ENCODE measurements around the gene RASGRF1. TPM values are rescaled to one million over a fixed set of nuclear protein-coding genes. Genes with fewer than 3 reads are reported as not detected.
"Not testable (repeated sequence)": the region's sequence is repeated elsewhere in the genome, so short reads cannot be mapped to it uniquely, and the experiment has no call there.

The RASGRF1 gene
- total RNA-seq, 1 experiment from 2014 or later = 0.70 TPM

- ChIA-PET CTCF (no interaction called here), POLR2A (no interaction called here)
- no peak for DNase-seq (ENCODE audit: unreplicated experiment)
- no TSS peak for BruUV-seq (replicated peaks)
- no peaks in the 10 kb centered on the region for H3K4me1 Mint-ChIP-seq (ENCODE audit: insufficient read depth, unreplicated experiment)
- TF ChIP-seq CTCF (IDR thresholded peaks at IDR 0.05; ENCODE audit: unreplicated experiment) = no peak
- H3K9me3 Mint-ChIP-seq (ENCODE audit: unreplicated experiment) = no peaks in the 10 kb centered on the region
- no peak overlapping the region for H3K4me3 Mint-ChIP-seq (ENCODE audit: unreplicated experiment)
- peaks cover 6% of the 10 kb centered on the region for H3K36me3 Mint-ChIP-seq (ENCODE audit: insufficient read depth, unreplicated experiment)
- intact Hi-C loops (cut with micrococcal nuclease) = no loop called here
- H3K27ac Mint-ChIP-seq (ENCODE audit: low read depth, unreplicated experiment) = no peak overlapping the region
- peaks cover 44% of the 10 kb centered on the region for H3K27me3 Mint-ChIP-seq (ENCODE audit: insufficient read depth, unreplicated experiment)
Observed at GRCh38 chr15:79113831-79114230, 23.3 kb upstream of the RASGRF1 start.

- intact Hi-C loops (cut with micrococcal nuclease); H3K4me3 Mint-ChIP-seq (ENCODE audit: unreplicated experiment); POLR2A ChIA-PET; H3K27ac Mint-ChIP-seq (ENCODE audit: low read depth, unreplicated experiment); BruUV-seq (replicated peaks); DNase-seq (ENCODE audit: unreplicated experiment); H3K36me3 Mint-ChIP-seq (ENCODE audit: insufficient read depth, unreplicated experiment); H3K9me3 Mint-ChIP-seq (ENCODE audit: unreplicated experiment); H3K4me1 Mint-ChIP-seq (ENCODE audit: insufficient read depth, unreplicated experiment): not testable (repeated sequence)
- peaks cover 48% of the 10 kb centered on the region for H3K27me3 Mint-ChIP-seq (ENCODE audit: insufficient read depth, unreplicated experiment)
- CTCF ChIA-PET = interaction anchor here (0.6 kb wide), 1 partner anchor 9 kb away, joined by 3 read pairs; no protein-coding TSS in a partner anchor
Observed at GRCh38 chr15:79111404-79111803, 20.8 kb upstream of the RASGRF1 start.

- CTCF ChIA-PET = interaction anchor here (0.7 to 1.3 kb wide), 3 partner anchors 17 to 622 kb away, joined by 3 read pairs; no protein-coding TSS in a partner anchor
- no peaks in the 10 kb centered on the region for H3K9me3 Mint-ChIP-seq (ENCODE audit: unreplicated experiment)
- intact Hi-C loops (cut with micrococcal nuclease) = no loop called here
Observed at GRCh38 chr15:79105141-79105540, 14.6 kb upstream of the RASGRF1 start.

GRCh38 chr15:79102595-79102994 is 12.0 kb upstream of the RASGRF1 start:
- POLR2A ChIA-PET = no interaction called here
- intact Hi-C loops (cut with micrococcal nuclease) = no loop called here
- H3K9me3 Mint-ChIP-seq (ENCODE audit: unreplicated experiment) = no peaks in the 10 kb centered on the region
- no TSS peak for BruUV-seq (replicated peaks)
- no peak overlapping the region for H3K4me3 Mint-ChIP-seq (ENCODE audit: unreplicated experiment)
- CTCF ChIA-PET = interaction anchor here (0.6 to 1.0 kb wide), 3 partner anchors 67 to 1680 kb away, joined by 3 to 4 read pairs (median 3); no protein-coding TSS in a partner anchor
- no peaks in the 10 kb centered on the region for H3K4me1 Mint-ChIP-seq (ENCODE audit: insufficient read depth, unreplicated experiment)
- no peaks in the 10 kb centered on the region for H3K36me3 Mint-ChIP-seq (ENCODE audit: insufficient read depth, unreplicated experiment)
- H3K27ac Mint-ChIP-seq (ENCODE audit: low read depth, unreplicated experiment) = no peak overlapping the region
- DNase-seq (ENCODE audit: unreplicated experiment) = no peak
- TF ChIP-seq CTCF (IDR thresholded peaks at IDR 0.05; ENCODE audit: unreplicated experiment) = no peak
- peaks cover 67% of the 10 kb centered on the region for H3K27me3 Mint-ChIP-seq (ENCODE audit: insufficient read depth, unreplicated experiment)

More at GRCh38 chr15:79105141-79105540, 14.6 kb upstream of the RASGRF1 start:
- no peak overlapping the region for H3K27ac Mint-ChIP-seq (ENCODE audit: low read depth, unreplicated experiment)
- TF ChIP-seq CTCF (IDR thresholded peaks at IDR 0.05; ENCODE audit: unreplicated experiment) = no peak
- DNase-seq (ENCODE audit: unreplicated experiment) = no peak
- peaks cover 53% of the 10 kb centered on the region for H3K27me3 Mint-ChIP-seq (ENCODE audit: insufficient read depth, unreplicated experiment)
- POLR2A ChIA-PET = no interaction called here
- no peaks in the 10 kb centered on the region for H3K4me1 Mint-ChIP-seq (ENCODE audit: insufficient read depth, unreplicated experiment)
- no peaks in the 10 kb centered on the region for H3K36me3 Mint-ChIP-seq (ENCODE audit: insufficient read depth, unreplicated experiment)
- H3K4me3 Mint-ChIP-seq (ENCODE audit: unreplicated experiment) = no peak overlapping the region
- no TSS peak for BruUV-seq (replicated peaks)
